ENCODE results near the gene EHHADH. TPM values are rescaled to one million over a fixed set of nuclear protein-coding genes. Genes with fewer than 3 reads are reported as not detected.
"Not testable (repeated sequence)": the region's sequence is repeated elsewhere in the genome, so short reads cannot be mapped to it uniquely, and the experiment has no call there.

Gene EHHADH
- 10 to 100 TPM in 1 of 8 experiments, 1 to 10 TPM in 3, under 1 TPM in 4; under 0.01 to 14.9 (median 1.7) TPM for total RNA-seq

- in situ Hi-C loops (cut with MboI; ENCODE audit: low pct_unique_long_range_greater_than_20kb in 2 of 9, low sequenced_read_pairs in 9 of 9, unreplicated experiment in 9 of 9), result no loop called here
- H3K4me3 ChIP-seq, result peak within 1 kb of the TSS in 3 of 5 donors; percentile 18 to 33 (median 22)
These were observed at the start of gene EHHADH for GRCh38 chr3:185253645-185254410. TSS of gene EHHADH (minus strand) at chr3:185254049. CDS start at chr3:185254022, 27 bp downstream.

GRCh38 chr3:185299918-185300426 lies 46.1 kb upstream of the EHHADH start:
- H3K4me1 ChIP-seq (replicated peaks in 1 of 2); H3K27ac ChIP-seq; in situ Hi-C loops (cut with MboI; ENCODE audit: low pct_unique_long_range_greater_than_20kb in 2 of 9, low sequenced_read_pairs in 9 of 9, unreplicated experiment in 9 of 9); ATAC-seq (replicated peaks in 6 of 8); H3K4me3 ChIP-seq: not testable (repeated sequence)
- 86 to 100% (median 97%) methylated on average over 1 to 9 of the region's 10 CpGs; no CpG with 5 or more reads in 1 of the 10 experiments for WGBS, 10 experiments

More at GRCh38 chr3:185253645-185254410, at the start of gene EHHADH:
- WGBS, 10 experiments, result 15 to 85% (median 43%) methylated on average over 2 to 17 of the region's 53 CpGs; no CpG with 5 or more reads in 2 of the 10 experiments
- no peak within 1 kb of the TSS for H3K27ac ChIP-seq
- H3K4me1 ChIP-seq (replicated peaks in 1 of 2), result no peaks in the 10 kb centered on the region
- ATAC-seq (replicated peaks in 6 of 8), result peak in 7 of 8 experiments; percentile 39 to 100 (median 62)

GRCh38 chr3:185297867-185298266 lies 44.0 kb upstream of the EHHADH start:
- H3K4me3 ChIP-seq, result no peak overlapping the region
- no peak for ATAC-seq (replicated peaks in 6 of 8)
- 93 to 100% (median 98%) methylated on average over 3 of the region's 3 CpGs; no CpG with 5 or more reads in 4 of the 10 experiments for WGBS, 10 experiments
- H3K4me1 ChIP-seq (replicated peaks in 1 of 2), result no peaks in the 10 kb centered on the region
- H3K27ac ChIP-seq, result no peak overlapping the region
- in situ Hi-C loops (cut with MboI; ENCODE audit: low pct_unique_long_range_greater_than_20kb in 2 of 9, low sequenced_read_pairs in 9 of 9, unreplicated experiment in 9 of 9), result no loop called here

- H3K4me1 ChIP-seq (replicated peaks in 1 of 2), result no peaks in the 10 kb centered on the region
- in situ Hi-C loops (cut with MboI; ENCODE audit: low pct_unique_long_range_greater_than_20kb in 2 of 9, low sequenced_read_pairs in 9 of 9, unreplicated experiment in 9 of 9), result no loop called here
- WGBS, 10 experiments, result 67 to 100% (median 92%) methylated on average over 2 to 6 of the region's 7 CpGs
- no peak overlapping the region for H3K27ac ChIP-seq
- no peak for ATAC-seq (replicated peaks in 6 of 8)
- no peak overlapping the region for H3K4me3 ChIP-seq
These were observed 38.4 kb upstream of the EHHADH start for GRCh38 chr3:185292238-185292637.

GRCh38 chr3:185290266-185290665 lies 36.4 kb upstream of the EHHADH start:
- H3K27ac ChIP-seq, result no peak overlapping the region
- H3K4me1 ChIP-seq (replicated peaks in 1 of 2), result no peaks in the 10 kb centered on the region
- no peak for ATAC-seq (replicated peaks in 6 of 8)
- 80 to 100% (median 85%) methylated on average over 2 to 3 of the region's 3 CpGs for WGBS, 10 experiments
- in situ Hi-C loops (cut with MboI; ENCODE audit: low pct_unique_long_range_greater_than_20kb in 2 of 9, low sequenced_read_pairs in 9 of 9, unreplicated experiment in 9 of 9), result no loop called here
- H3K4me3 ChIP-seq, result no peak overlapping the region

GRCh38 chr3:185283374-185283935 lies 29.6 kb upstream of the EHHADH start:
- H3K4me3 ChIP-seq, result peak overlapping the region in 2 of 5 donors; percentile 4 to 65

GRCh38 chr3:185282696-185283373 lies 29.0 kb upstream of the EHHADH start:
- in situ Hi-C loops (cut with MboI; ENCODE audit: low pct_unique_long_range_greater_than_20kb in 2 of 9, low sequenced_read_pairs in 9 of 9, unreplicated experiment in 9 of 9), result no loop called here
- H3K27ac ChIP-seq, result no peak overlapping the region
- ATAC-seq (replicated peaks in 6 of 8), result peak in 6 of 8 experiments; percentile 92 to 100 (median 99)
- H3K4me3 ChIP-seq, result peak overlapping the region in 2 of 5 donors; percentile 4 to 65
- H3K4me1 ChIP-seq (replicated peaks in 1 of 2), result no peaks in the 10 kb centered on the region
- WGBS, 10 experiments, result 0 to 96% (median 17%) methylated on average over 4 to 26 of the region's 41 CpGs; no CpG with 5 or more reads in 1 of the 10 experiments

More at GRCh38 chr3:185283374-185283935, 29.6 kb upstream of the EHHADH start:
- H3K27ac ChIP-seq, result no peak overlapping the region
- in situ Hi-C loops (cut with MboI; ENCODE audit: low pct_unique_long_range_greater_than_20kb in 2 of 9, low sequenced_read_pairs in 9 of 9, unreplicated experiment in 9 of 9), result no loop called here
- H3K4me1 ChIP-seq (replicated peaks in 1 of 2), result no peaks in the 10 kb centered on the region
- ATAC-seq (replicated peaks in 6 of 8), result peak in 1 of 8 experiments; percentile 4
- 48 to 97% (median 79%) methylated on average over 3 to 9 of the region's 9 CpGs for WGBS, 10 experiments

- H3K4me1 ChIP-seq (replicated peaks in 1 of 2), result no peaks in the 10 kb centered on the region
- peak in 3 of 8 experiments; percentile 11 to 27 (median 19) for ATAC-seq (replicated peaks in 6 of 8)
- H3K27ac ChIP-seq, result no peak overlapping the region
- in situ Hi-C loops (cut with MboI; ENCODE audit: low pct_unique_long_range_greater_than_20kb in 2 of 9, low sequenced_read_pairs in 9 of 9, unreplicated experiment in 9 of 9), result no loop called here
- no peak overlapping the region for H3K4me3 ChIP-seq
- WGBS, 10 experiments, result 33 to 100% (median 52%) methylated on average over 1 to 4 of the region's 4 CpGs; no CpG with 5 or more reads in 1 of the 10 experiments
These were observed 26.9 kb upstream of the EHHADH start for GRCh38 chr3:185280572-185281365.

- 5 to 90% (median 79%) methylated on average over 1 to 7 of the region's 7 CpGs; no CpG with 5 or more reads in 1 of the 10 experiments for WGBS, 10 experiments
- in situ Hi-C loops (cut with MboI; ENCODE audit: low pct_unique_long_range_greater_than_20kb in 2 of 9, low sequenced_read_pairs in 9 of 9, unreplicated experiment in 9 of 9), result no loop called here
- H3K27ac ChIP-seq, result no peak overlapping the region
- no peak overlapping the region for H3K4me3 ChIP-seq
- no peak for ATAC-seq (replicated peaks in 6 of 8)
- no peaks in the 10 kb centered on the region for H3K4me1 ChIP-seq (replicated peaks in 1 of 2)
These were observed 25.8 kb upstream of the EHHADH start for GRCh38 chr3:185279587-185280138.

- in situ Hi-C loops (cut with MboI; ENCODE audit: low pct_unique_long_range_greater_than_20kb in 2 of 9, low sequenced_read_pairs in 9 of 9, unreplicated experiment in 9 of 9), result no loop called here
These were observed 22.6 kb upstream of the EHHADH start for GRCh38 chr3:185276415-185276814.

GRCh38 chr3:185272033-185272432 lies 18.2 kb upstream of the EHHADH start:
- WGBS, 10 experiments, result 29 to 100% (median 90%) methylated on average over 1 of the region's 1 CpG; no CpG with 5 or more reads in 4 of the 10 experiments
- H3K27ac ChIP-seq, result no peak overlapping the region
- peak in 3 of 8 experiments; percentile 8 to 54 (median 52) for ATAC-seq (replicated peaks in 6 of 8)
- H3K4me1 ChIP-seq (replicated peaks in 1 of 2), result peaks cover 0 to 5% of the 10 kb centered on the region in 2 donors
- no peak overlapping the region for H3K4me3 ChIP-seq
- in situ Hi-C loops (cut with MboI; ENCODE audit: low pct_unique_long_range_greater_than_20kb in 2 of 9, low sequenced_read_pairs in 9 of 9, unreplicated experiment in 9 of 9), result no loop called here

More at GRCh38 chr3:185276415-185276814, 22.6 kb upstream of the EHHADH start:
- H3K27ac ChIP-seq, result no peak overlapping the region
- H3K4me1 ChIP-seq (replicated peaks in 1 of 2), result no peaks in the 10 kb centered on the region
- no peak overlapping the region for H3K4me3 ChIP-seq
- WGBS, 10 experiments, result 57 to 93% (median 83%) methylated on average over 1 to 3 of the region's 4 CpGs; no CpG with 5 or more reads in 5 of the 10 experiments
- ATAC-seq (replicated peaks in 6 of 8), result no peak

- ATAC-seq (replicated peaks in 6 of 8), result peak in 3 of 8 experiments; percentile 6 to 31 (median 18)
- H3K4me1 ChIP-seq (replicated peaks in 1 of 2), result peaks cover 5 to 7% of the 10 kb centered on the region in 2 donors
- no peak overlapping the region for H3K27ac ChIP-seq
- 3 to 100% (median 67%) methylated on average over 1 to 4 of the region's 4 CpGs; no CpG with 5 or more reads in 1 of the 10 experiments for WGBS, 10 experiments
- H3K4me3 ChIP-seq, result no peak overlapping the region
- in situ Hi-C loops (cut with MboI; ENCODE audit: low pct_unique_long_range_greater_than_20kb in 2 of 9, low sequenced_read_pairs in 9 of 9, unreplicated experiment in 9 of 9), result no loop called here
These were observed 17.1 kb upstream of the EHHADH start for GRCh38 chr3:185270956-185271332.
